A549 (cell line): ENCODE results near the gene PAEP.

Experiments used
- CHD2 ChIP-seq: fragments of 150-350 bp; IDR thresholded peaks from 2 replicates; pipeline ENCODE4 v1.6.1; 2014; ENCODE audit warnings: low read length; ENCODE audit not compliant: partially characterized antibody
- HDAC2 ChIP-seq: fragments of 200-600 bp; sonication (generic); IDR thresholded peaks from 2 replicates; pipeline ENCODE4 v1.6.1; 2016
- ZNF302 ChIP-seq: fragments of 250-450 bp; sonication (Bioruptor Pico); IDR thresholded peaks from 2 replicates; pipeline ENCODE4 v1.9.0; 2021; ENCODE audit warnings: inconsistent platforms, mild to moderate bottlenecking, moderate library complexity
- TF ChIP-seq, protein P1 (sequence below): fragments of >200 bp; sonication (Bioruptor Twin); formaldehyde crosslinking; IDR thresholded peaks from 3 replicates; pipeline ENCODE4 v1.5.1; 2016

DNA sequence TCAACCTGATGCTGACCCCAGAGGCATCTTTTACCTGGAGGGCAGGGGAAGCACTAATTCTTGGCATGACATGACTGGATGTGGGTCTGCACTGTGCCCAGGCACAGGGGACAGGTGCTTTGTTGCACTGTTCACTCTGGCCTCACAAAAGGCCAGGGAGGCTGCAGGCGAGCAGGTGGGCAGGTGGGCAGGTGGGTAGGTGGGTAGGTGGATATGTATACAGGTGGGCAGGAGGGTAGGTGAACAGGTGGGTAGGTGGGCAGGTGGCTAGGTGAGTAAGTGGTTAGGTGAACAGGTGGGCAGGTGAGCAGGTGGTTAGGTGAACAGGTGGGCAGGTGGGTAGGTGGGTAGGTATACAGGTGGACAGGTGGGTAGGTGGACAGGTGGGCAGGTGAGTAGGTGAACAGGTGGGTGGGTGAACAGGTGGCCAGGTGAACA is 1.5 kb downstream of the PAEP start:
- TF ChIP-seq, protein P1, sequence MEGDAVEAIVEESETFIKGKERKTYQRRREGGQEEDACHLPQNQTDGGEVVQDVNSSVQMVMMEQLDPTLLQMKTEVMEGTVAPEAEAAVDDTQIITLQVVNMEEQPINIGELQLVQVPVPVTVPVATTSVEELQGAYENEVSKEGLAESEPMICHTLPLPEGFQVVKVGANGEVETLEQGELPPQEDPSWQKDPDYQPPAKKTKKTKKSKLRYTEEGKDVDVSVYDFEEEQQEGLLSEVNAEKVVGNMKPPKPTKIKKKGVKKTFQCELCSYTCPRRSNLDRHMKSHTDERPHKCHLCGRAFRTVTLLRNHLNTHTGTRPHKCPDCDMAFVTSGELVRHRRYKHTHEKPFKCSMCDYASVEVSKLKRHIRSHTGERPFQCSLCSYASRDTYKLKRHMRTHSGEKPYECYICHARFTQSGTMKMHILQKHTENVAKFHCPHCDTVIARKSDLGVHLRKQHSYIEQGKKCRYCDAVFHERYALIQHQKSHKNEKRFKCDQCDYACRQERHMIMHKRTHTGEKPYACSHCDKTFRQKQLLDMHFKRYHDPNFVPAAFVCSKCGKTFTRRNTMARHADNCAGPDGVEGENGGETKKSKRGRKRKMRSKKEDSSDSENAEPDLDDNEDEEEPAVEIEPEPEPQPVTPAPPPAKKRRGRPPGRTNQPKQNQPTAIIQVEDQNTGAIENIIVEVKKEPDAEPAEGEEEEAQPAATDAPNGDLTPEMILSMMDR: no peak
- TF ChIP-seq CHD2 (no peak), HDAC2 (no peak), ZNF302 (CRISPR knock-in tag) (no peak)
